ENCODE measurements around the gene DNAH17. TPM values are rescaled to one million over a fixed set of nuclear protein-coding genes. Genes with fewer than 3 reads are reported as not detected.

The DNAH17 gene
- total and polyA plus RNA-seq, 2 of the 13 experiments (the other 11 are each of a cell fraction or from before 2014, with no cell fraction given), result 0.86 to 1.6 TPM

DNA sequence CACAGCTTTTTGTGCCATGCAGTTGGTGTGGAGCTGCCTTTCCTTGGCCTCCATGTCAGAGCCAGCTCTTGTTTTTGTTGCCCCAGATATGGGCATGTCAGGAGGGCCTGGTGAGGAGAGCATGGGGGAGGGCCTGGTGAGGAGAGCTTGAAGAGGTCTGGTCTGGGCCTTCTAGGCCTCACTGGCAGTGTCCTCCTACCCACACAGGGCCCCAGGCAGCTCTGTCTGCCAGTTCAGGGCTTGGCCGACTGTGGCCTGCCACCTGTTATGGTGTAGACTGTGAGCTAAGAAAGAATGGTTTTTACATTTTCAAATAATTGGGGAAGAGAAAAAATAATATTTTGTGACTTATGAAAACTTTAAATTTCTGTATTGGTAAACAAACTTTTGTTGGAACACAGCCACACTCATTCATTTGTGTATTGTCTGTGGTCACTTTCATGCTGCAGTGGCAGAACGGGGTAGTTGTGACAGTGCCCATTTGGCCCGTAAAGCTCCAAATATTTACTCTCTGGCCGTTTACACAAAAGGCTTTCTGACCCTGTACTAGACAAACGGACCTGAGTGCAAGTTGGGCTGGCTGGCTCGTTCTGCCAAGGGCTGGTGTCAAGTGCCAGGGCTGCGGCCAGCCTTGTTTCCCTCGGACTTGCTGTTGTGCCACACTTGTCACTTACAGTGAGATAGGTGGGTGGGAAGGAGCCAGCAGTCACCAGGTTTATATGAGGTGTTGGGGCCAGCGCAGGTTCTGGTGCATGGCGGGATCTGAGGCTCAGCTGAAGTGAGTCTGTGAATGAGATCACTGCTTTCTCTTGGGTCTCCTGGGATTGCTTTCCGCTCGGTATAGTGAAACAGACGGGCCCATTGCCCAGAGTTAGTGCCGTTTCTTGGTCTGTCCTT, 180.5 kb downstream of the DNAH17 start (continued):
- TF ChIP-seq, protein P1, sequence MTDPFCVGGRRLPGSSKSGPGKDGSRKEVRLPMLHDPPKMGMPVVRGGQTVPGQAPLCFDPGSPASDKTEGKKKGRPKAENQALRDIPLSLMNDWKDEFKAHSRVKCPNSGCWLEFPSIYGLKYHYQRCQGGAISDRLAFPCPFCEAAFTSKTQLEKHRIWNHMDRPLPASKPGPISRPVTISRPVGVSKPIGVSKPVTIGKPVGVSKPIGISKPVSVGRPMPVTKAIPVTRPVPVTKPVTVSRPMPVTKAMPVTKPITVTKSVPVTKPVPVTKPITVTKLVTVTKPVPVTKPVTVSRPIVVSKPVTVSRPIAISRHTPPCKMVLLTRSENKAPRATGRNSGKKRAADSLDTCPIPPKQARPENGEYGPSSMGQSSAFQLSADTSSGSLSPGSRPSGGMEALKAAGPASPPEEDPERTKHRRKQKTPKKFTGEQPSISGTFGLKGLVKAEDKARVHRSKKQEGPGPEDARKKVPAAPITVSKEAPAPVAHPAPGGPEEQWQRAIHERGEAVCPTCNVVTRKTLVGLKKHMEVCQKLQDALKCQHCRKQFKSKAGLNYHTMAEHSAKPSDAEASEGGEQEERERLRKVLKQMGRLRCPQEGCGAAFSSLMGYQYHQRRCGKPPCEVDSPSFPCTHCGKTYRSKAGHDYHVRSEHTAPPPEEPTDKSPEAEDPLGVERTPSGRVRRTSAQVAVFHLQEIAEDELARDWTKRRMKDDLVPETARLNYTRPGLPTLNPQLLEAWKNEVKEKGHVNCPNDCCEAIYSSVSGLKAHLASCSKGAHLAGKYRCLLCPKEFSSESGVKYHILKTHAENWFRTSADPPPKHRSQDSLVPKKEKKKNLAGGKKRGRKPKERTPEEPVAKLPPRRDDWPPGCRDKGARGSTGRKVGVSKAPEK (CRISPR knock-in tag; IDR thresholded peaks at IDR 0.05; ENCODE audit: borderline replicate concordance), result no peak
- no peak for TF ChIP-seq RAD21 (CRISPR knock-in tag; IDR thresholded peaks at IDR 0.05)
- TF ChIP-seq, protein P2, sequence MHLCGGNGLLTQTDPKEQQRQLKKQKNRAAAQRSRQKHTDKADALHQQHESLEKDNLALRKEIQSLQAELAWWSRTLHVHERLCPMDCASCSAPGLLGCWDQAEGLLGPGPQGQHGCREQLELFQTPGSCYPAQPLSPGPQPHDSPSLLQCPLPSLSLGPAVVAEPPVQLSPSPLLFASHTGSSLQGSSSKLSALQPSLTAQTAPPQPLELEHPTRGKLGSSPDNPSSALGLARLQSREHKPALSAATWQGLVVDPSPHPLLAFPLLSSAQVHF (CRISPR knock-in tag; IDR thresholded peaks at IDR 0.05), result no peak
- TF ChIP-seq, protein P3, sequence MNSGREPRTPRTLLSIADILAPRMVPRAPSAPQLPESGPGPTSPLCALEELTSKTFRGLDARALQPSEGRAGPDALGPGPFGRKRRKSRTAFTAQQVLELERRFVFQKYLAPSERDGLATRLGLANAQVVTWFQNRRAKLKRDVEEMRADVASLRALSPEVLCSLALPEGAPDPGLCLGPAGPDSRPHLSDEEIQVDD (CRISPR knock-in tag; IDR thresholded peaks at IDR 0.05; ENCODE audit: borderline replicate concordance), result no peak
- TF ChIP-seq, protein P4, sequence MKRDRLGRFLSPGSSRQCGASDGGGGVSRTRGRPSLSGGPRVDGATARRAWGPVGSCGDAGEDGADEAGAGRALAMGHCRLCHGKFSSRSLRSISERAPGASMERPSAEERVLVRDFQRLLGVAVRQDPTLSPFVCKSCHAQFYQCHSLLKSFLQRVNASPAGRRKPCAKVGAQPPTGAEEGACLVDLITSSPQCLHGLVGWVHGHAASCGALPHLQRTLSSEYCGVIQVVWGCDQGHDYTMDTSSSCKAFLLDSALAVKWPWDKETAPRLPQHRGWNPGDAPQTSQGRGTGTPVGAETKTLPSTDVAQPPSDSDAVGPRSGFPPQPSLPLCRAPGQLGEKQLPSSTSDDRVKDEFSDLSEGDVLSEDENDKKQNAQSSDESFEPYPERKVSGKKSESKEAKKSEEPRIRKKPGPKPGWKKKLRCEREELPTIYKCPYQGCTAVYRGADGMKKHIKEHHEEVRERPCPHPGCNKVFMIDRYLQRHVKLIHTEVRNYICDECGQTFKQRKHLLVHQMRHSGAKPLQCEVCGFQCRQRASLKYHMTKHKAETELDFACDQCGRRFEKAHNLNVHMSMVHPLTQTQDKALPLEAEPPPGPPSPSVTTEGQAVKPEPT (CRISPR knock-in tag; IDR thresholded peaks at IDR 0.05; ENCODE audit: low read depth), result no peak
- no peak for TF ChIP-seq DPF2 (CRISPR knock-in tag; IDR thresholded peaks at IDR 0.05; ENCODE audit: borderline replicate concordance, low read depth)
- no peak for TF ChIP-seq GZF1 (CRISPR knock-in tag; IDR thresholded peaks at IDR 0.05)
- no peak for TF ChIP-seq ZNF563 (CRISPR knock-in tag; IDR thresholded peaks at IDR 0.05)
- TF ChIP-seq, protein P5, sequence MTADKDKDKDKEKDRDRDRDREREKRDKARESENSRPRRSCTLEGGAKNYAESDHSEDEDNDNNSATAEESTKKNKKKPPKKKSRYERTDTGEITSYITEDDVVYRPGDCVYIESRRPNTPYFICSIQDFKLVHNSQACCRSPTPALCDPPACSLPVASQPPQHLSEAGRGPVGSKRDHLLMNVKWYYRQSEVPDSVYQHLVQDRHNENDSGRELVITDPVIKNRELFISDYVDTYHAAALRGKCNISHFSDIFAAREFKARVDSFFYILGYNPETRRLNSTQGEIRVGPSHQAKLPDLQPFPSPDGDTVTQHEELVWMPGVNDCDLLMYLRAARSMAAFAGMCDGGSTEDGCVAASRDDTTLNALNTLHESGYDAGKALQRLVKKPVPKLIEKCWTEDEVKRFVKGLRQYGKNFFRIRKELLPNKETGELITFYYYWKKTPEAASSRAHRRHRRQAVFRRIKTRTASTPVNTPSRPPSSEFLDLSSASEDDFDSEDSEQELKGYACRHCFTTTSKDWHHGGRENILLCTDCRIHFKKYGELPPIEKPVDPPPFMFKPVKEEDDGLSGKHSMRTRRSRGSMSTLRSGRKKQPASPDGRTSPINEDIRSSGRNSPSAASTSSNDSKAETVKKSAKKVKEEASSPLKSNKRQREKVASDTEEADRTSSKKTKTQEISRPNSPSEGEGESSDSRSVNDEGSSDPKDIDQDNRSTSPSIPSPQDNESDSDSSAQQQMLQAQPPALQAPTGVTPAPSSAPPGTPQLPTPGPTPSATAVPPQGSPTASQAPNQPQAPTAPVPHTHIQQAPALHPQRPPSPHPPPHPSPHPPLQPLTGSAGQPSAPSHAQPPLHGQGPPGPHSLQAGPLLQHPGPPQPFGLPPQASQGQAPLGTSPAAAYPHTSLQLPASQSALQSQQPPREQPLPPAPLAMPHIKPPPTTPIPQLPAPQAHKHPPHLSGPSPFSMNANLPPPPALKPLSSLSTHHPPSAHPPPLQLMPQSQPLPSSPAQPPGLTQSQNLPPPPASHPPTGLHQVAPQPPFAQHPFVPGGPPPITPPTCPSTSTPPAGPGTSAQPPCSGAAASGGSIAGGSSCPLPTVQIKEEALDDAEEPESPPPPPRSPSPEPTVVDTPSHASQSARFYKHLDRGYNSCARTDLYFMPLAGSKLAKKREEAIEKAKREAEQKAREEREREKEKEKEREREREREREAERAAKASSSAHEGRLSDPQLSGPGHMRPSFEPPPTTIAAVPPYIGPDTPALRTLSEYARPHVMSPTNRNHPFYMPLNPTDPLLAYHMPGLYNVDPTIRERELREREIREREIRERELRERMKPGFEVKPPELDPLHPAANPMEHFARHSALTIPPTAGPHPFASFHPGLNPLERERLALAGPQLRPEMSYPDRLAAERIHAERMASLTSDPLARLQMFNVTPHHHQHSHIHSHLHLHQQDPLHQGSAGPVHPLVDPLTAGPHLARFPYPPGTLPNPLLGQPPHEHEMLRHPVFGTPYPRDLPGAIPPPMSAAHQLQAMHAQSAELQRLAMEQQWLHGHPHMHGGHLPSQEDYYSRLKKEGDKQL (CRISPR knock-in tag; IDR thresholded peaks at IDR 0.05; ENCODE audit: low read depth), result no peak
- TF ChIP-seq, protein P6, sequence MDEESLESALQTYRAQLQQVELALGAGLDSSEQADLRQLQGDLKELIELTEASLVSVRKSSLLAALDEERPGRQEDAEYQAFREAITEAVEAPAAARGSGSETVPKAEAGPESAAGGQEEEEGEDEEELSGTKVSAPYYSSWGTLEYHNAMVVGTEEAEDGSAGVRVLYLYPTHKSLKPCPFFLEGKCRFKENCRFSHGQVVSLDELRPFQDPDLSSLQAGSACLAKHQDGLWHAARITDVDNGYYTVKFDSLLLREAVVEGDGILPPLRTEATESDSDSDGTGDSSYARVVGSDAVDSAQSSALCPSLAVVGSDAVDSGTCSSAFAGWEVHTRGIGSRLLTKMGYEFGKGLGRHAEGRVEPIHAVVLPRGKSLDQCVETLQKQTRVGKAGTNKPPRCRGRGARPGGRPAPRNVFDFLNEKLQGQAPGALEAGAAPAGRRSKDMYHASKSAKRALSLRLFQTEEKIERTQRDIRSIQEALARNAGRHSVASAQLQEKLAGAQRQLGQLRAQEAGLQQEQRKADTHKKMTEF (CRISPR knock-in tag; IDR thresholded peaks at IDR 0.05), result peak; percentile 64
- no peak for TF ChIP-seq IRX3 (CRISPR knock-in tag; IDR thresholded peaks at IDR 0.05; ENCODE audit: borderline replicate concordance, low read depth)
- no peak for TF ChIP-seq GATA4 (IDR thresholded peaks at IDR 0.05; ENCODE audit: borderline replicate concordance, low read depth)
- TF ChIP-seq TEAD2 (CRISPR knock-in tag; IDR thresholded peaks at IDR 0.05), result no peak
- TF ChIP-seq FLYWCH1 (CRISPR knock-in tag; IDR thresholded peaks at IDR 0.05), result no peak
- TF ChIP-seq HNRNPK (IDR thresholded peaks at IDR 0.05; ENCODE audit: low read depth, low read length, poor library complexity, severe bottlenecking), result no peak

All from HepG2 (cell line).